ENCODE results near the gene CELSR1.

The CELSR1 gene

DNA sequence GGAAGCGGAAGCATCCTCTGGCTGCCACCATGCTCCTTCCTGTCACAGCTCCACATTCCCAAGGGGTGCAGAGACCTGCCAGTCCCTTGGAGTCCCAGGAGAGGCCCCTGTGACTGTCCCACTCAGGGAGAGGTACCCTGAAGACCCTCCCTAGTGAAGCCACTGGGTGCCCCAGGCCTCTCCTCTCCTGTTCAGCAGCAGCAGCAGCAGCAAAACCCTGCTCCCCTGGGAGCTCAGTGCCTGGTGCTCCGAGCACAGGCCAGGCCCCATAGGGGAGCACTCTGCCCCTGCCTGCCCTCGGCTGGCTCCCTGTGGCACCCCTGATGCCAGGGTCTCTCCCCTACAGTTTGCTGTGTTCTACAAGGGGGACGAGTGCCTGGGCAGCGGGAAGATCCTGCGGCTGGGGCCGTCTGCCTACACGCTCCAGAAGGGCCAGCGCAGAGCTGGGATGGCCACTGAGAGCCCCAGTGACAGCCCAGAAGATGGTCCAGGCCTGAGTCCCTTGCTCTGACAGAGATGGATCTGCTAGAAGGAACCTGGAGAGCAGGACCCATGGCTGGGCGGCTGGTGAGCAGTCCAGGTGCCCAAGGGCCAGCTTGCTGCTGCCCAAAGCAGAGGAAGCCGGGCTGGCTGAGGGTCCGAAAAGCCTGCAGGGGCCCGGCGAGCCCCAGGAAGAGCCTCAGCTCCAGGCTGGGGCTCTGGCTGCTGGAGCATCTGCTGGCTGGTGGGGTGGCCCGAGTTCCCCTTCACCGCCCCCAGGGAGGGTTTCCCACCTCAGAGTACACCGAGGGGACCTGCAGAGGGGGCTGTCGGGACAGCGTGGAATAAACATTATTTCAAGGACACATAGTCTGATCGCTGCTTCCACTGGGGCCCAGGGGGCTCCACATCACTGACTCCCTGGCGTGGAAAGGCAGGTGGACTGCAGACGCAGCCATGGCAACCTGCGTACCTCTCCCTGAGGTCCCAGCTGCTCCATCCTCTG is 180.6 kb downstream of the CELSR1 start:
- Histone ChIP-seq H3K4me3 (ENCODE audit: severe bottlenecking) (no peak overlapping the region), H3K27ac (ENCODE audit: poor library complexity, severe bottlenecking) (no peak overlapping the region), H3K36me3 (ENCODE audit: low read depth) (peaks cover 52% of the 10 kb centered on the region), H3K9me3 (ENCODE audit: severe bottlenecking) (no peaks in the 10 kb centered on the region), H3K27me3 (ENCODE audit: insufficient read depth, poor library complexity, severe bottlenecking) (no peaks in the 10 kb centered on the region), H3K4me1 (ENCODE audit: insufficient read depth, poor library complexity, severe bottlenecking) (peaks cover 8% of the 10 kb centered on the region)
- TF ChIP-seq, protein P1, sequence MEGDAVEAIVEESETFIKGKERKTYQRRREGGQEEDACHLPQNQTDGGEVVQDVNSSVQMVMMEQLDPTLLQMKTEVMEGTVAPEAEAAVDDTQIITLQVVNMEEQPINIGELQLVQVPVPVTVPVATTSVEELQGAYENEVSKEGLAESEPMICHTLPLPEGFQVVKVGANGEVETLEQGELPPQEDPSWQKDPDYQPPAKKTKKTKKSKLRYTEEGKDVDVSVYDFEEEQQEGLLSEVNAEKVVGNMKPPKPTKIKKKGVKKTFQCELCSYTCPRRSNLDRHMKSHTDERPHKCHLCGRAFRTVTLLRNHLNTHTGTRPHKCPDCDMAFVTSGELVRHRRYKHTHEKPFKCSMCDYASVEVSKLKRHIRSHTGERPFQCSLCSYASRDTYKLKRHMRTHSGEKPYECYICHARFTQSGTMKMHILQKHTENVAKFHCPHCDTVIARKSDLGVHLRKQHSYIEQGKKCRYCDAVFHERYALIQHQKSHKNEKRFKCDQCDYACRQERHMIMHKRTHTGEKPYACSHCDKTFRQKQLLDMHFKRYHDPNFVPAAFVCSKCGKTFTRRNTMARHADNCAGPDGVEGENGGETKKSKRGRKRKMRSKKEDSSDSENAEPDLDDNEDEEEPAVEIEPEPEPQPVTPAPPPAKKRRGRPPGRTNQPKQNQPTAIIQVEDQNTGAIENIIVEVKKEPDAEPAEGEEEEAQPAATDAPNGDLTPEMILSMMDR (IDR thresholded peaks at IDR 0.05; ENCODE audit: poor library complexity, severe bottlenecking), result no peak
- no peak for DNase-seq (ENCODE audit: low spot score)
- no peak for ATAC-seq (ENCODE audit: low read depth)

DNA sequence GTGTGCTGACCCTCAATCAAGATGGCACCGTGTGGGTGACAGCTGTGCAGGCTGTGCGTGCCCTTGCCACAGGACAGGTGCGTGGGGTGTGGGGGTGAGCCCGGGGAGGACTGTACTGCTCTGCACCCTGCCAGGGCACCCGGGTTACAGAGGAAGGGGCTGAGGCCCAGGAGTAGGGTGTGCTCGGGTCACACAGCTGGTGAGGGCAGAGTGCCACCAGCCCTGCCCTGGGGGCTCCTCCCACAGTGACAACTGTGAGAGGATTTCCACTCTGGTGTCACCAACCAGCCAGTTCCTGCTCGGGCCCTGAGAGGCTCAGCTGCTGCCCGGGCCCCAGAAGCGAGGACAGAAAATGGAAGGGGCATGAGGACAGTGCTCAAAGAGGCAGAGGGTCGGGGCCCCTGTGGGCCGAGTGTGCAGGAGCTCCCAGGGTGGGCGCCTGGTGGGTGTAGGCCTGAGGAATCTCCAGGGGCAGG is 181.4 kb downstream of the CELSR1 start:
- Histone ChIP-seq H3K4me1 (ENCODE audit: insufficient read depth, poor library complexity, severe bottlenecking) (peaks cover 8% of the 10 kb centered on the region), H3K9me3 (ENCODE audit: severe bottlenecking) (no peaks in the 10 kb centered on the region), H3K27me3 (ENCODE audit: insufficient read depth, poor library complexity, severe bottlenecking) (no peaks in the 10 kb centered on the region), H3K27ac (ENCODE audit: poor library complexity, severe bottlenecking) (peak overlapping the region; percentile 14), H3K4me3 (ENCODE audit: severe bottlenecking) (no peak overlapping the region), H3K36me3 (ENCODE audit: low read depth) (peaks cover 47% of the 10 kb centered on the region)
- TF ChIP-seq, protein P1 (IDR thresholded peaks at IDR 0.05; ENCODE audit: poor library complexity, severe bottlenecking), result no peak
- peak; percentile 56 for DNase-seq (ENCODE audit: low spot score)
- ATAC-seq (ENCODE audit: low read depth), result no peak

DNA sequence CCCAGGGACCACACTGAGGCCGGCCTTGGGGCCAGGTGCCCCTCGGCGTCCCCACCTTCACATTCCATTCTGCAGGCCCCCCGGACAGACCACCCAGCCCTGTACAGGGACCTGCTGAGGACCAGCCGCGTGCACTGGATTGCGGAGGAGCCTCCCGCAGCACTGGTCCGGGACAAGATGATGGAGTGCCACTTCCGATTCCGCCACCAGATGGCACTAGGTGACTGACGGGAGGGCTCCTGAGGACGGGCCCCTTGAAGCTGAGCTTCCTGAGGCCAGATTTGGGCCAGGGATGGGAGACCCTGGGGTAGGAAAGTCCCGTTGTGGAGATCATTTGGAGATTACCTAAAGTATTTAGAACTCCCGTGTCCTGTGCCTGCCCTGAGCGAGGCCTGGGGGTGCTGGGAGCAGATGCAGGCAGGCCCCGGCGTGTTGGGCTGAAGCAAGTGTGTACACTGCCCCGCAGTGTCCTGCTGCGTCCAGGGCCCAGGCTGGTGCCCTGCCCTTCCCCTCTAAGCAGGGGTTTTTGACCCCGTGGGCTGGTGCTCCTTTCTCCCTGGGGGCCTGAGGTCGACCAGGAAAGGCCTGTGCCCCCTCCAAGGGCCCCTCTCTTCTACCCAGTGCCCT is 181.9 kb downstream of the CELSR1 start:
- DNase-seq (ENCODE audit: low spot score) (no peak), ATAC-seq (ENCODE audit: low read depth) (peak; percentile 47)
- no peak overlapping the region for H3K4me3 ChIP-seq (ENCODE audit: severe bottlenecking)
- peaks cover 8% of the 10 kb centered on the region for H3K4me1 ChIP-seq (ENCODE audit: insufficient read depth, poor library complexity, severe bottlenecking)
- no peaks in the 10 kb centered on the region for H3K27me3 ChIP-seq (ENCODE audit: insufficient read depth, poor library complexity, severe bottlenecking)
- H3K27ac ChIP-seq (ENCODE audit: poor library complexity, severe bottlenecking), result peak overlapping the region; percentile 14
- TF ChIP-seq, protein P1 (IDR thresholded peaks at IDR 0.05; ENCODE audit: poor library complexity, severe bottlenecking), result peak; percentile 82
- H3K36me3 ChIP-seq (ENCODE audit: low read depth), result peaks cover 49% of the 10 kb centered on the region
- H3K9me3 ChIP-seq (ENCODE audit: severe bottlenecking), result no peaks in the 10 kb centered on the region

DNA sequence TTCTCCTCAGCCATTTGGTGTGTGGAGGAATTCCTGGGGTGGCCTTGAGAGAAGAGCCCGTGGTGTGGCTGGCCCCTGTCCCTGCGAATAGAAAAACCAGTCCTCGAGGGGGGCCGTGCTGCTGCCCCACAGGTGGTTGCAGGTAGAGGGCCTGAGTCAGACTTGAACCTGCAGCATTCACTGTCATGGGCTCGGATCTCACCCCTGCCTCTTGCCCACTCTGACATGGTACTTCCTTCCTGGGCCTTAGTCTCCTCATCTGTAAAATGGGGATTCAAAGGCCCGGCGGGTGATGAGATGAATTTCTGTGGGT is 182.5 kb downstream of the CELSR1 start:
- peaks cover 49% of the 10 kb centered on the region for H3K36me3 ChIP-seq (ENCODE audit: low read depth)
- H3K27ac ChIP-seq (ENCODE audit: poor library complexity, severe bottlenecking), result no peak overlapping the region

More for the DNA sequence above, 182.5 kb downstream of the CELSR1 start:
- TF ChIP-seq, protein P1 (IDR thresholded peaks at IDR 0.05; ENCODE audit: poor library complexity, severe bottlenecking), result no peak
- H3K4me3 ChIP-seq (ENCODE audit: severe bottlenecking), result no peak overlapping the region
- ATAC-seq (ENCODE audit: low read depth) (no peak), DNase-seq (ENCODE audit: low spot score) (no peak)
- peaks cover 8% of the 10 kb centered on the region for H3K4me1 ChIP-seq (ENCODE audit: insufficient read depth, poor library complexity, severe bottlenecking)
- no peaks in the 10 kb centered on the region for H3K27me3 ChIP-seq (ENCODE audit: insufficient read depth, poor library complexity, severe bottlenecking)
- H3K9me3 ChIP-seq (ENCODE audit: severe bottlenecking), result no peaks in the 10 kb centered on the region

All from RWPE2 (cell line).